CD4-positive, alpha-beta T cell treated with Interleukin-17A for 1 hour (primary cell): ENCODE data around the gene SNX33.

Experiments
- DNase-seq: peaks from one replicate; pipeline ENCODE4 v3.0.0-alpha.2; 2020

Gene SNX33

GRCh38 chr15:75644376-75644775 lies 3.3 kb upstream of the SNX33 start:
- no peak for DNase-seq

GRCh38 chr15:75646112-75646943 lies 1.4 kb upstream of the SNX33 start:
- DNase-seq, result no peak

GRCh38 chr15:75646944-75647364 lies 758 bp upstream of the SNX33 start:
- DNase-seq, result no peak

- no peak for DNase-seq
Measured at GRCh38 chr15:75648156-75649000, 666 bp downstream of the SNX33 start.

GRCh38 chr15:75649045-75649761 lies 1.5 kb downstream of the SNX33 start:
- no peak for DNase-seq

GRCh38 chr15:75649848-75650247 lies 2.1 kb downstream of the SNX33 start:
- DNase-seq, result no peak

GRCh38 chr15:75650908-75651809 lies 3.4 kb downstream of the SNX33 start:
- no peak for DNase-seq

GRCh38 chr15:75651810-75652543 lies 4.3 kb downstream of the SNX33 start:
- DNase-seq, result no peak

GRCh38 chr15:75653347-75653913 lies 5.7 kb downstream of the SNX33 start:
- DNase-seq, result no peak

- no peak for DNase-seq
Measured at GRCh38 chr15:75654201-75654907, 6.6 kb downstream of the SNX33 start.

- no peak for DNase-seq
Measured at GRCh38 chr15:75655931-75656330, 8.2 kb downstream of the SNX33 start.

- no peak for DNase-seq
Measured at GRCh38 chr15:75656331-75656730, 8.6 kb downstream of the SNX33 start.

- DNase-seq, result no peak
Measured at GRCh38 chr15:75656813-75657212, 9.1 kb downstream of the SNX33 start.

- DNase-seq, result no peak
Measured at GRCh38 chr15:75659141-75659771, 11.5 kb downstream of the SNX33 start.

- no peak for DNase-seq
Measured at GRCh38 chr15:75659928-75660645, 12.4 kb downstream of the SNX33 start.

GRCh38 chr15:75661100-75661755 lies 13.5 kb downstream of the SNX33 start:
- DNase-seq, result no peak

- DNase-seq, result no peak
Measured at GRCh38 chr15:75661756-75662140, 14.0 kb downstream of the SNX33 start.

- DNase-seq, result no peak
Measured at GRCh38 chr15:75662823-75663519, 15.3 kb downstream of the SNX33 start.
